GM18870 (cell line): ENCODE data around the gene TMEM243.
A peak's percentile ranks its signal among the peaks of the same experiment; 100 is the strongest.
"Not testable (repeated sequence)": the region's sequence is repeated elsewhere in the genome, so short reads cannot be mapped to it uniquely, and the experiment has no call there.

Experiments
- ATAC-seq: cut with Tn5 transposase; IDR thresholded peaks from one replicate; pipeline ENCODE4 v1.9.1; 2021; ENCODE audit warnings: moderate library complexity; ENCODE audit not compliant: unreplicated experiment

The TMEM243 gene

DNA sequence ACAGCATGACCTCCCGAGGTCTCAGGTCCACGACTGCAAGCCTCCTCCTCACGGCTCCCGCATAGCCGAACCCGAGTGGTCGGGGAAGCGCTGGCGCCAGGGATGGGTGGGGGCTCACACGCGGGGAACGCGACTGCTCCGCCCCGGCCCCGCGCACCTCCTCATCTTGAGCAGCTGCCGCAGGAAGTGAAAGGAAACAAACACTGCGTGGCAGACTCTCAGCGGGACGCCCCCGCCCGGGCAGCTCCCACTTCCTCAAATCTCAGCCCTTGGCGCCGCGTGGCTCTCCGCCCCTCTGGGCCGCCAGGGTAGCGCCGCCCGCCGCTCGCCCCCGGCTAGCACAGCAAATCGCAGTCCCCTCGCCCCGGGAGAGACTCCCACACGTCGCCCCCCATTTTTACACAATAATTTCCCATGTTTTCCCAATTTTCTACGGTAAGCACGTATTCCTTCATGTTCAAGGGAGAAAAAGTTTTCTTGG lies at the start of gene TMEM243:
TMEM243 (minus strand) TSS at position 188 of the 481 bp plus-strand sequence. CDS start 229 bp downstream, outside the sequence.
- peak; percentile 35 for ATAC-seq

GRCh38 chr7:87267239-87267900 lies 47.8 kb upstream of the TMEM243 start:
- peak; percentile 68 for ATAC-seq

DNA sequence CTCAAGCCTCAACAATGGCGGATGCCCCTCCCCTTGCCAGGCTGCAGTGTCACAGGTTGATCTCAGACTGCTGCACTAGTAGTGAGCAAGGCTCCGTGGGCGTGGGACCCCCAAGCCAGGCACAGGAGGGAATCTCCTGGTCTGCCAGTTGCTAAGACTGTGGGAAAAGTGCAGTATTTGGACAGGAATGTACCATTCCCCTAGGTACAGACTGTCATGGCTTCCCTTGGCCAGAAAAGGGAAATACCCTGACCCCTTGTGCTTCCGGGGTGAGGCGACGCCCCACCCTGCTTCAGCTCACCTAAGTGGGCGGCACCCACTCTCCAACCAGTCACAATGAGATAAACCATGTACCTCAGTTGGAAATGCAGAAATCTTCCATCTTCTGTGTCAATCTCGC lies 44.0 kb upstream of the TMEM243 start:
- ATAC-seq = no peak

- no peak for ATAC-seq
These were observed 34.1 kb upstream of the TMEM243 start for GRCh38 chr7:87253589-87254087.

GRCh38 chr7:87245671-87246070 lies 26.1 kb upstream of the TMEM243 start:
- not testable (repeated sequence) for ATAC-seq

- not testable (repeated sequence) for ATAC-seq
These were observed 19.0 kb upstream of the TMEM243 start for GRCh38 chr7:87238464-87239051.

DNA sequence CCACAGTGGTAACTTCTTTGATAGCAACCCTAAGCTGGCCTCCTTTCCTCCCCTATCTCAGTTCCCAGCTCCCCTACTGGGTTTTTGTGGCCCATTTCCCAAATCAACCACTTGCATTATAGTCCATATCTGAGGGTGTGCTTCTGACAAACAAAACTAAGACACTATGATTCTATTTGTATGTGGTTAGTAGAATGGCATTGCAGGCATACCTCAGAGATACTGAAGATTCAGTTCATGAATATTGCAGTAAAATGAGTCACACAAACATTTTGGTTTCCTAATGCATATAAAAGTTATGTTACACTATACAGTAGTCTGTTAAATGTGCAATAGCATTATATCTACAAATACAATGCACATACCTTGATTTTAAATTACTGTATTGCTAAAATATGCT lies 15.4 kb upstream of the TMEM243 start:
- no peak for ATAC-seq

GRCh38 chr7:87231711-87232110 lies 12.2 kb upstream of the TMEM243 start:
- no peak for ATAC-seq

DNA sequence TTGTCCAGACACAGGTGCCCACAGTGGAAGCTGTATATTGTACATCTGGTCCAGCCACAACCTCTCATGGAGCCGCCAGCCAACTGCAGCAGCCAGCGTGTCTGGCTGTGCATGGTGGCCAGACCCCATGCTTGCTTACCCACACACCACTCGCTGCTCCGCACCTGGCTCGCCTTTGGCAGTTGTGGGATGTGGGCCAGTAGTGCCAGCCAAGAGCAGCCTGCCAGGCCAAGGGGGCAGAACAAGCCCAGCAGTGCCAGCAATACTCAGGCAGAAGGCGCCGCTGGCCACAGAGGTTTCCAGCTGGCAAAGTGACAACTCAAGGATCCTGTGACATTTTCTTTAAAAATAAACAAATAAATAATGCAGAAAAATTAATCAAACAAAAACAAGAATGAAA lies 11.7 kb upstream of the TMEM243 start:
- no peak for ATAC-seq

DNA sequence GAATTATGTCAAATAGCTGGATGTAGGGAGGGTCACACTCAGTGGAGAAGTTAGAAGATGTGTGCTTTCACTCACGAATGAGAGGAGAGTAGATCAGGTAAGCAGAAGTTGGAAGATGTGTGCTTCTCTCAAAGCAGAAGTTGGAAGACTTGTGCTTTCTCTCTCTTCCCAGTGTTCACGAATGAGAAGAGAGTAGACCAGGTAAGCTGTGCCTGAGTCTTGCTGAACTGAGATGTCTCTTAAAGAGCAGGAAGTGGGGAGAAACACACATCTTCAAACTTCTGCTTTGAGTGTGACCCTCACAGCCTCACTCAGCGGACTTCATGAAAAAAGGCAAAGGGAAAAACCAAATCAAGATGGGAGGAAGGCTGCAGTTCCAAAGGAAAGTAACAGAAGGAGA lies 7.0 kb upstream of the TMEM243 start:
- ATAC-seq = no peak

DNA sequence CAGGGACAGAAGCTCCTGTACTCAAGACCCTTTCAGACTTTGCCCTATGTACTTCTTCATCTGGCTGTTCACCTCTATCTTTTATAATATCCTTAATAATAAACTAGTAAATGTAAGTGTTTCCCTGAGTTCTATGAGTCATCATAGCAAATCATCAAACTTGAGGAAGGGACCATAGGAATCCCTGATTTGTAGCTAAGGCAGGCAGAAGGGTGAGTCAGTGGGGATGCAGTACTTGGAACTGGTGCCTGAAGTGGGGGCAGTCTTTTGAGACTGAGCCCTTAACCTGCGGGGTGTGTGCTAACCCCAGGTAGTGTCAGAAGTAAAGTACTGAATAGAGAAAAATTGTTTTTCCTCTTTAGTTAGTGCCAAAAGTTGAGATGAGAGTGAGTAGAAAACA lies 6.2 kb upstream of the TMEM243 start:
- no peak for ATAC-seq

- no peak for ATAC-seq
These were observed 4.1 kb upstream of the TMEM243 start for GRCh38 chr7:87223666-87224065.

- no peak for ATAC-seq
These were observed 1.2 kb upstream of the TMEM243 start for GRCh38 chr7:87220734-87221215.

DNA sequence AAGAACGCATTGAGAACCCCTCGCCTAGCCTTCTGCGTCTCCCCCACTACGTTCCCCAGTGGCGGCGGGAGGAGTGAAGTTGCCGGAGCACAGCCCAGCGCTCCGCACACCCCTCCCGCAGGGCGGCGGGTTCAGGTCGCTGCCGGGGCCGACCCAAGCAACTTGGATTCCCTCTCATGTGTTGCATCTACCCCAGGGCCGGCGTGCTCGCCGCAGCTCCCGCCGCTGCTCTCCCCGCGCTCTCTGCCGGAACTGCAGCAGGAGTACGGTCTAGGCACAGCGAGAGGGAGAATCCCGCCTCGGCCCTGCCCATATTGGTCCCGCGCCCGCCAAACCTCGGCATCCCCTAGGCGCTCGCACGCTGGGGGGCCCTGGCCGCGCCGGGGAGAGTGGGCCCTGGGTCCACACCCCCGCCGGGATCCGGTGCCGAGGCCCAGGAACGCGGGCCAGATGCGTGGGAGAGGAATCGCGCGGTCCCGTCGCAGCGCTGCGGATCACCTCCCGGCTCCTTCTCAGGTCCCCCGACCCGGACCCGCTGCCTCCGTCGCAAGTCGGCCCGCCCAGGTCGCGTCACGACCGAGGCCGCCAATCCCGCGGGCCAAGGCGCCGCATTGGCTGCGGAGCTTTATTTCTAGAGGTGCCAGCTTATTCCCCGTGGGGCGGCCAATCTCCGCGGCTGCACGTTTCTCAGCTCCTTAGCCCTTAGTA lies 648 bp upstream of the TMEM243 start:
- ATAC-seq = peak; percentile 14

GRCh38 chr7:87218796-87219544 lies 562 bp downstream of the TMEM243 start:
- no peak for ATAC-seq

DNA sequence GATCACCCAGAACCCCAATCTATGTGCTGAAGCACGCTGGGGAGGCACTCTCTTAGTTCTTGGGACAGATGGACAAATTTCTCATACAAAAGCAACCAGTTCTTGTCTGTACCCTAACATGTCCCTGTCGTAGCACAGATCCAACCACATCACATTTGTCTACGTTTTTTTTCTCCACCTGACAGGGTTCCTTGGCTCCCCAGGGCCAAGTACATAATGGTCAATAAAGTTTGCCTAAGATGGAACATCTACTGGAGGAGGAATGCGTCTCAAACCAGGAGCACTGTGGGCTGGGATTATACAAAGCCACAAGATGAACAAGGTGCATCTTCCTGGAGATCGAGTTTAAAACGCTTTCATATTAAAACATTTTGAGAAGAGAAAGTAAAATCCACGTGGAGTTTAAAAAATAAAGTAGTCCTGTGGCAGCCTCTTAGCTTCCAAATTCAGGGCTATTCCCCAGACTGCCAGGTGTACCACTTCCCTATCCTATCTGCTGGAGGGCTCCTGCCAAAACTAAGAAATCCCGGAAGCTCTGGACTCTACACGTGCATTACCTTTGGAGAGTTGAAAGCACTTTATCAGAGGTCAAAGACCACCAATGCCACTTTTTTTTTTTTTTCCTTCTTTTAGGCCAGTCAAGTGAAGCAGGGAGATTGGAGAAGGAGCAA lies 1.4 kb downstream of the TMEM243 start:
- ATAC-seq = no peak

DNA sequence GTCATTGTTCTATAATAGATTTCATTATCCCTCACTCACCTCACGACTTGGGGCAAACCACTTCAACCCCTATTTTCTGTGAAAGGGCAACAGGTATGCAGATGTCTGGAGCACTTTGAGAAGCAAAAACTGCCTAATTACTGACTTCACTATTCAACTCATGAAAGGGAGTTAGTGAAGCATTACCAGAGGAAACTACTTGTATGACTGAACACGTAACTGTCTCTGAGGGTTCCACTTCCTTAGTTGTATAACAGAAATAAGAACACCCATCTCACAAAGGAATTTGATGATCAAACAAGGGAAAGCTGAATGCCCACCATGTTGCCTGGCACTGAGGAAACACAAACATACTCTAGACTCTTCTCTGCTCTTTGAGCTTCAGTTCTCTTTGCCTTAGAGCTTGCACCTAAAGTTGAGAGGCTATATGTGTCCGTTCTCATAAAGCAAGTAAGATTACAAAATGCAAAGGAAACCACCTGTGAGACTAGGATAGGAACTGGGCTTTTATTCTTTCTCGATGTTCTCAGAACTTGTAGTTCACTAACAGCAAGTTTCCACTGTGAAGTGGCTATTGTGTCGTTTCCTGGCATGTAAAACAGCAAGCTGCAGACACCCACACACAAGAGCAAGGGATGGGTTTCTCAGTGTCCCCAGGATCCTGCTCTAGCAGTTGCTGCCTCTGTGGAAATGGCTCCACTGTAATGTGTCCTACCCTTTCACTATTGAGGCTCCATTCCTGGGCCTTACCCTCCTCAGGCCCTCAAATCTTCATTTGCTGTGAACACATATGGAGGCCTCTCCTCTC lies 2.6 kb downstream of the TMEM243 start:
- peak; percentile 62 for ATAC-seq

DNA sequence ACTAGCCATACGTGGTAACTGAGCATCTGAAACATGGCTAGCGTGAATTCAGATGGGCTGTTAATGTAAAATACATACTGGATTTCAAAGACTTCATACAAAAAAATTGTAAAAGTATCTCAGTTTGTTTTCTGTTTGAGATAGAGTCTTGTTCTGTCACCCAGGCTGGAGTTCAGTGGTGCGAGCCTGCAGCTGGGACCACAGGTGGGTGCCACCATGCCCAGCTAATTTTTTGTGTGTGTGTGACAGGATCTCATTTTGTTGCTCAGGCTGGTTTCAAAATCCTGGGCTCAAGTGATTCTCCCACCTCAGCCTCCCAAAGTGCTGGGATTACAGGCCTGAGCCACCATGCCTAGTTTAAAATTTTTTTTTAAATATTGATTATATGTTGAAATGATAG lies 4.5 kb downstream of the TMEM243 start:
- ATAC-seq = no peak

DNA sequence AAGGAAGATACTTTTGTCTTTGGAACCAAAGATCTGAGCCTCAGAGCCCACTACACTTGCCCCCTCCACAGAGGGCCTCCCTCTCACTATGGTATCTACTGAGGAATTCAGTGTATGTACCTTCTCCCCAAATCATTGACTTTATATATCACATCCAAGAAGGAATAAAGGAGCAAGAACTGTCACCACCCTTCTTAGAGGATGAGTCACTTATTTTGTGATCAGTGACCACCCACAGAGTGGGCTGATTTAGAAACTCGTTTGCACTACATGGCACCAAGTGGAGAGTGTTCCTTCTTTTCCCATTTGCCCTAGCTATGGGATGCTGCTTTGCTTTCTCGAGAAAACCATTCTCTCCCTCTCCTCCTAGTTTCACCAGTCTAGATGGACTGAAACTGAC lies 5.7 kb downstream of the TMEM243 start:
- ATAC-seq = no peak

DNA sequence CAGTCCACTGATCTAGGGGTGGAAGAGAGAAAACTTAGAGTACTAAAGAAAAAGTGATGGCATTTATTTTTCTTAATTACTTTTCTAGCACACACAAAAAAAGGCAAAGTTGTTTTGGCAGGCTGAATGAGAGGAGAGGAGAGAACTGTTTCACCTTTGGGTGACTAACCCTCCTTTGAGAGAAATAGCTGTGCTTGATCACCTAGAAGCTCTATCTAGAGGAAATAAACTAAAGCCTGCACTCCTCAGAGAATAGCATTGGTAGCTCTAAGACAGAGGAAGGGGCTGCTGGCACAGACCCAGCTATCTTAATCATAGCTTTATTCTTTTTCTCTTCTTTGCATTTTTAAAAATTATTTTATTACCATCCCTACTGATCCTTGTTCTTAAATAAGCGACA lies 6.3 kb downstream of the TMEM243 start:
- no peak for ATAC-seq
